ENCODE data around the gene STXBP1.
A peak's percentile ranks its signal among the peaks of the same experiment; 100 is the strongest.

Gene STXBP1

GRCh38 chr9:127585161-127585819, 26.8 kb upstream of the STXBP1 start:
- Histone ChIP-seq H3K27ac (ENCODE audit: low read depth, low read length) (no peak overlapping the region), H2AFZ (ENCODE audit: low read depth, low read length, severe bottlenecking) (no peak overlapping the region), H3K4me3 (ENCODE audit: insufficient read depth, low read length, poor library complexity, severe bottlenecking) (no peak overlapping the region), H3K36me3 (ENCODE audit: low read length) (no peaks in the 10 kb centered on the region), H3K9me2 (replicated peaks; ENCODE audit: insufficient read depth, low read length) (no peaks in the 10 kb centered on the region), H3K9ac (ENCODE audit: low read length) (no peak overlapping the region), H3K79me2 (ENCODE audit: insufficient read depth, low read length) (no peaks in the 10 kb centered on the region), H3K27me3 (ENCODE audit: low read length) (no peaks in the 10 kb centered on the region), H4K20me1 (ENCODE audit: low read depth, low read length) (no peaks in the 10 kb centered on the region), H3K9me3 (ENCODE audit: insufficient read depth, low read length) (no peaks in the 10 kb centered on the region), H3F3A (ENCODE audit: insufficient read depth) (no peaks in the 10 kb centered on the region), H3K4me2 (ENCODE audit: low read depth, low read length, poor library complexity, severe bottlenecking) (no peak overlapping the region)
- no peak for TF ChIP-seq CTCF (IDR thresholded peaks at IDR 0.05; ENCODE audit: insufficient read depth, low read length, poor library complexity, severe bottlenecking)
- TF ChIP-seq EZH2phosphoT487 (conservative IDR thresholded peaks at IDR 0.05; ENCODE audit: low read length), result no peak

GRCh38 chr9:127586096-127586495, 26.0 kb upstream of the STXBP1 start:
- H3K9me2 ChIP-seq (replicated peaks; ENCODE audit: insufficient read depth, low read length), result no peaks in the 10 kb centered on the region
- no peak overlapping the region for H2AFZ ChIP-seq (ENCODE audit: low read depth, low read length, severe bottlenecking)
- no peak overlapping the region for H3K27ac ChIP-seq (ENCODE audit: low read depth, low read length)
- H4K20me1 ChIP-seq (ENCODE audit: low read depth, low read length), result no peaks in the 10 kb centered on the region
- no peak overlapping the region for H3K4me3 ChIP-seq (ENCODE audit: insufficient read depth, low read length, poor library complexity, severe bottlenecking)
- H3K4me2 ChIP-seq (ENCODE audit: low read depth, low read length, poor library complexity, severe bottlenecking), result no peak overlapping the region
- no peaks in the 10 kb centered on the region for H3K79me2 ChIP-seq (ENCODE audit: insufficient read depth, low read length)
- H3K27me3 ChIP-seq (ENCODE audit: low read length), result no peaks in the 10 kb centered on the region
- H3K36me3 ChIP-seq (ENCODE audit: low read length), result no peaks in the 10 kb centered on the region
- no peaks in the 10 kb centered on the region for H3F3A ChIP-seq (ENCODE audit: insufficient read depth)
- no peaks in the 10 kb centered on the region for H3K9me3 ChIP-seq (ENCODE audit: insufficient read depth, low read length)
- H3K9ac ChIP-seq (ENCODE audit: low read length), result no peak overlapping the region
- TF ChIP-seq EZH2phosphoT487 (conservative IDR thresholded peaks at IDR 0.05; ENCODE audit: low read length), result no peak
- TF ChIP-seq CTCF (IDR thresholded peaks at IDR 0.05; ENCODE audit: insufficient read depth, low read length, poor library complexity, severe bottlenecking), result no peak

- Histone ChIP-seq H4K20me1 (ENCODE audit: low read depth, low read length) (no peaks in the 10 kb centered on the region), H3K27ac (ENCODE audit: low read depth, low read length) (no peak overlapping the region), H3K27me3 (ENCODE audit: low read length) (no peaks in the 10 kb centered on the region), H3K9ac (ENCODE audit: low read length) (no peak overlapping the region), H2AFZ (ENCODE audit: low read depth, low read length, severe bottlenecking) (no peak overlapping the region), H3K79me2 (ENCODE audit: insufficient read depth, low read length) (no peaks in the 10 kb centered on the region), H3K4me3 (ENCODE audit: insufficient read depth, low read length, poor library complexity, severe bottlenecking) (no peak overlapping the region), H3K36me3 (ENCODE audit: low read length) (no peaks in the 10 kb centered on the region), H3K4me2 (ENCODE audit: low read depth, low read length, poor library complexity, severe bottlenecking) (no peak overlapping the region), H3K9me2 (replicated peaks; ENCODE audit: insufficient read depth, low read length) (no peaks in the 10 kb centered on the region), H3F3A (ENCODE audit: insufficient read depth) (no peaks in the 10 kb centered on the region), H3K9me3 (ENCODE audit: insufficient read depth, low read length) (no peaks in the 10 kb centered on the region)
- peak; percentile 39 for TF ChIP-seq CTCF (IDR thresholded peaks at IDR 0.05; ENCODE audit: insufficient read depth, low read length, poor library complexity, severe bottlenecking)
- TF ChIP-seq EZH2phosphoT487 (conservative IDR thresholded peaks at IDR 0.05; ENCODE audit: low read length), result no peak
These were observed 25.5 kb upstream of the STXBP1 start for GRCh38 chr9:127586537-127586936.
